Stimulated activated CD4-positive, alpha-beta T cell treated with anti-CD3 and anti-CD28 coated beads, Interleukin-12 subunit alpha, Interleukin-12 subunit beta, amount 100 ng/mL, for 48 hours (primary cell): ENCODE results near the gene ZNF571.

Experiments
- DNase-seq, 3 donors: peaks; one replicate each; pipeline ENCODE4 v3.0.0-alpha.2; 2020; ENCODE audit warnings: low read depth in 2 of 3, low spot score in 1 of 3

ZNF571 gene

GRCh38 chr19:37594304-37594981, at the start of gene ZNF571, which contains the start of gene ZNF540:
Gene ZNF571, minus strand, starts transcription at chr19:37594792. Its CDS starts 8,116 bp downstream, at chr19:37586676.
Gene ZNF540, plus strand, starts transcription at chr19:37594876. Its CDS starts 3,572 bp downstream, at chr19:37598448.
- DNase-seq: peak; percentile 80 to 92 (median 89)

GRCh38 chr19:37635076-37636056, 40.8 kb upstream of the ZNF571 start:
- DNase-seq: no peak

GRCh38 chr19:37594982-37595382, 390 bp upstream of the ZNF571 start:
- peak in 2 of 3 donors; percentile 26 to 36 for DNase-seq

- no peak for DNase-seq
Observed at GRCh38 chr19:37593996-37594303, 642 bp downstream of the ZNF571 start.

GRCh38 chr19:37583340-37583739, 11.3 kb downstream of the ZNF571 start:
- no peak for DNase-seq

- DNase-seq: no peak
Observed at GRCh38 chr19:37572203-37572602, 22.4 kb downstream of the ZNF571 start.

- DNase-seq: no peak
Observed at GRCh38 chr19:37565370-37565669, 29.3 kb downstream of the ZNF571 start.

- DNase-seq: no peak
Observed at GRCh38 chr19:37564624-37565369, 29.8 kb downstream of the ZNF571 start.

- no peak for DNase-seq
Observed at GRCh38 chr19:37563518-37563917, 31.1 kb downstream of the ZNF571 start.

- peak; percentile 22 to 50 (median 28) for DNase-seq
Observed at GRCh38 chr19:37551129-37551993, 43.2 kb downstream of the ZNF571 start.

- no peak for DNase-seq
Observed at GRCh38 chr19:37537391-37537947, 57.1 kb downstream of the ZNF571 start.

- DNase-seq: no peak
Observed at GRCh38 chr19:37519890-37520289, 74.7 kb downstream of the ZNF571 start.
